IMR-90 (cell line): ENCODE data around the gene SLC10A6. TPM values are rescaled to one million over a fixed set of nuclear protein-coding genes. Genes with fewer than 3 reads are reported as not detected.

ENCODE experiments used
- ATAC-seq: fragments of 200-7000 bp; cut with Tn5 transposase; 2 replicates; pipeline ENCODE4 v1.9.1; 2020; ENCODE audit warnings: low read depth, mild to moderate bottlenecking, moderate library complexity
- BruUV-seq: library from RNA; stranded (reverse); fragments of 400-500 nt; replicated peaks from 2 replicates; lab custom pipeline; 2021; lab: Mats Ljungman, UMichigan
- CTCF ChIA-PET: fragments of 300-600 bp; formaldehyde crosslinking; extraction: SDS; loops from one replicate; lab custom pipeline; 2021; ENCODE audit warnings: antibody characterized with exemption; lab: Yijun Ruan, JAX
- POLR2A ChIA-PET: fragments of 300-600 bp; sonication (Branson Sonifier 250); formaldehyde crosslinking; loops from one replicate; lab custom pipeline; 2022; ENCODE audit warnings: antibody characterized with exemption; ENCODE audit not compliant: unreplicated experiment; lab: Charles Lee
- DNase-seq: peaks from one replicate; pipeline ENCODE4 v3.0.0; 2013
- H2AFZ ChIP-seq: replicated peaks from 2 replicates; pipeline ENCODE3; 2013; ENCODE audit warnings: low read length, mild to moderate bottlenecking; ENCODE audit not compliant: poor library complexity
- H2AK5ac ChIP-seq: 2 replicates; pipeline ENCODE4 v1.6.1; 2013; ENCODE audit warnings: low read depth, low read length, inconsistent platforms
- H2AK9ac ChIP-seq: replicated peaks from 2 replicates; pipeline ENCODE3; 2013; ENCODE audit warnings: mild to moderate bottlenecking, low read depth, low read length, moderate library complexity; ENCODE audit not compliant: poor library complexity
- H2BK120ac ChIP-seq: 2 replicates; pipeline ENCODE4 v1.6.1; 2013; ENCODE audit warnings: low read depth, low read length, inconsistent platforms
- H2BK15ac ChIP-seq: 3 replicates; pipeline ENCODE4 v1.6.1; 2013; ENCODE audit warnings: low read depth, low read length, inconsistent platforms
- H2BK20ac ChIP-seq: 2 replicates; pipeline ENCODE4 v1.6.1; 2013; ENCODE audit warnings: low read depth, mild to moderate bottlenecking, inconsistent platforms, low read length, moderate library complexity
- H2BK5ac ChIP-seq: 2 replicates; pipeline ENCODE4 v1.6.1; 2013; ENCODE audit warnings: mild to moderate bottlenecking, low read depth, low read length, inconsistent platforms; ENCODE audit not compliant: poor library complexity, severe bottlenecking
- H3K14ac ChIP-seq: replicated peaks from 2 replicates; pipeline ENCODE4 v1.6.1; 2013; ENCODE audit warnings: low read depth, low read length, inconsistent platforms
- H3K18ac ChIP-seq: 2 replicates; pipeline ENCODE4 v1.6.1; 2013; ENCODE audit warnings: low read depth, low read length, control low read depth
- H3K23ac ChIP-seq: 2 replicates; pipeline ENCODE4 v1.6.1; 2013; ENCODE audit warnings: low read depth, low read length, inconsistent platforms
- H3K27ac ChIP-seq: 2 replicates; pipeline ENCODE4 v1.5.1; 2013; ENCODE audit warnings: mild to moderate bottlenecking, control low read depth, low read length; ENCODE audit not compliant: insufficient read depth
- H3K27me3 ChIP-seq: 2 replicates; pipeline ENCODE4 v1.6.1; 2013; ENCODE audit warnings: low read length; ENCODE audit not compliant: control insufficient read depth, insufficient read depth
- H3K36me3 ChIP-seq: 2 replicates; pipeline ENCODE4 v1.6.1; 2013; ENCODE audit warnings: low read length, mixed read lengths; ENCODE audit not compliant: control insufficient read depth, insufficient read depth
- H3K4ac ChIP-seq: 2 replicates; pipeline ENCODE4 v1.6.1; 2013; ENCODE audit warnings: low read depth, low read length, inconsistent platforms
- H3K4me1 ChIP-seq: 2 replicates; pipeline ENCODE4 v1.6.1; 2013; ENCODE audit warnings: low read length, mixed read lengths; ENCODE audit not compliant: control insufficient read depth, insufficient read depth
- H3K4me2 ChIP-seq: 2 replicates; pipeline ENCODE4 v1.6.1; 2013; ENCODE audit warnings: low read depth, mild to moderate bottlenecking, control low read depth, low read length, moderate library complexity
- H3K4me3 ChIP-seq: 2 replicates; pipeline ENCODE4 v1.5.1; 2013; ENCODE audit warnings: low read depth, mild to moderate bottlenecking, control low read depth, low read length, moderate library complexity; ENCODE audit not compliant: insufficient read depth
- H3K56ac ChIP-seq: 2 replicates; pipeline ENCODE4 v1.6.1; 2013; ENCODE audit warnings: low read length, inconsistent platforms; ENCODE audit not compliant: insufficient read depth; ENCODE audit errors: extremely low read depth
- H3K79me1 ChIP-seq, 2 experiments: 2 replicates each; pipeline ENCODE4 v1.6.1; 2013; ENCODE audit warnings: low read length in 2 of 2, inconsistent platforms in 1 of 2, low read depth in 1 of 2
- H3K9ac ChIP-seq: 2 replicates; pipeline ENCODE4 v1.6.1; 2013; ENCODE audit warnings: low read depth, low read length, control low read depth
- H3K9me1 ChIP-seq: 2 replicates; pipeline ENCODE4 v1.6.1; 2013; ENCODE audit warnings: low read length, inconsistent platforms; ENCODE audit not compliant: insufficient read depth
- H3K9me3 ChIP-seq: 2 replicates; pipeline ENCODE4 v1.6.1; 2013; ENCODE audit warnings: low read length; ENCODE audit not compliant: control insufficient read depth, insufficient read depth
- H4K20me1 ChIP-seq: 2 replicates; pipeline ENCODE4 v1.6.1; 2013; ENCODE audit warnings: low read length, inconsistent platforms; ENCODE audit not compliant: insufficient read depth
- H4K5ac ChIP-seq: 2 replicates; pipeline ENCODE4 v1.6.1; 2013; ENCODE audit warnings: mild to moderate bottlenecking, low read depth, low read length, control low read depth
- H4K8ac ChIP-seq, 2 experiments: 2 replicates each; pipeline ENCODE4 v1.6.1; 2013; ENCODE audit warnings: low read depth in 2 of 2, low read length in 2 of 2, control low read depth in 1 of 2, inconsistent platforms in 1 of 2
- H4K91ac ChIP-seq: 2 replicates; pipeline ENCODE4 v1.6.1; 2013; ENCODE audit warnings: low read depth, low read length, inconsistent platforms; ENCODE audit not compliant: insufficient read depth
- BHLHE40 ChIP-seq: fragments of 150-350 bp; IDR thresholded peaks from 2 replicates; pipeline ENCODE4 v1.6.1; 2016; ENCODE audit warnings: mild to moderate bottlenecking, low read depth, low read length
- CEBPB ChIP-seq: IDR thresholded peaks from 2 replicates; pipeline ENCODE4 v1.6.1; 2012; ENCODE audit warnings: low read depth, low read length, improper control_type of control experiment
- CHD1 ChIP-seq: IDR thresholded peaks from 2 replicates; pipeline ENCODE4 v1.6.1; 2012; ENCODE audit warnings: low read depth, low read length, improper control_type of control experiment
- CTCF ChIP-seq: conservative IDR thresholded peaks from 2 replicates; pipeline ENCODE4 v1.5.1; 2012; ENCODE audit warnings: mild to moderate bottlenecking, low read depth, low read length, improper control_type of control experiment
- ELK1 ChIP-seq: fragments of 150-350 bp; IDR thresholded peaks from 2 replicates; pipeline ENCODE4 v1.6.1; 2016; ENCODE audit warnings: low read depth, mild to moderate bottlenecking, low read length, moderate library complexity, borderline replicate concordance
- FOS ChIP-seq: fragments of 150-350 bp; IDR thresholded peaks from 2 replicates; pipeline ENCODE4 v1.6.1; 2016; ENCODE audit warnings: low read depth, low read length
- MAFK ChIP-seq: IDR thresholded peaks from 2 replicates; pipeline ENCODE4 v1.6.1; 2012; ENCODE audit warnings: low read depth, low read length, improper control_type of control experiment
- MAZ ChIP-seq: IDR thresholded peaks from 2 replicates; pipeline ENCODE4 v1.6.1; 2012; ENCODE audit warnings: low read depth, mild to moderate bottlenecking, low read length, improper control_type of control experiment, moderate library complexity, borderline replicate concordance
- MXI1 ChIP-seq: IDR thresholded peaks from 2 replicates; pipeline ENCODE4 v1.6.1; 2012; ENCODE audit warnings: low read depth, mild to moderate bottlenecking, low read length, moderate library complexity, borderline replicate concordance
- NFE2L2 ChIP-seq: fragments of 150-350 bp; IDR thresholded peaks from 2 replicates; pipeline ENCODE4 v1.6.1; 2016; ENCODE audit warnings: low read depth, mild to moderate bottlenecking, low read length
- POLR2A ChIP-seq: IDR thresholded peaks from 2 replicates; pipeline ENCODE4 v1.6.1; 2012; ENCODE audit warnings: mild to moderate bottlenecking, low read depth, low read length
- RAD21 ChIP-seq: IDR thresholded peaks from 2 replicates; pipeline ENCODE4 v1.6.1; 2012; ENCODE audit warnings: low read length, improper control_type of control experiment
- RCOR1 ChIP-seq: IDR thresholded peaks from 2 replicates; pipeline ENCODE4 v1.6.1; 2012; ENCODE audit warnings: mild to moderate bottlenecking, low read length, improper control_type of control experiment; ENCODE audit not compliant: insufficient replicate concordance
- RFX5 ChIP-seq: IDR thresholded peaks from 2 replicates; pipeline ENCODE4 v1.8.0; 2012; ENCODE audit warnings: low read depth, mild to moderate bottlenecking, low read length, moderate library complexity
- SMC3 ChIP-seq: fragments of 150-350 bp; IDR thresholded peaks from 2 replicates; pipeline ENCODE4 v1.6.1; 2016; ENCODE audit warnings: low read depth, mild to moderate bottlenecking, antibody characterized with exemption, low read length, moderate library complexity
- USF2 ChIP-seq: fragments of 150-350 bp; IDR thresholded peaks from 2 replicates; pipeline ENCODE4 v1.6.1; 2017; ENCODE audit warnings: mild to moderate bottlenecking, antibody characterized with exemption, low read length, low read depth
- WGBS, 2 experiments: methylation state at CpG; one replicate each; pipeline versions ENCODE4 v1.1.5 to v1.1.7; 2013; ENCODE audit warnings: missing lambda C conversion rate in 2 of 2; ENCODE audit not compliant: insufficient read length in 1 of 2; ENCODE audit errors: extremely low coverage in 2 of 2; 5-methylcytosine and 5-hydroxymethylcytosine counted together
- dilution Hi-C: fragments of 300-500 bp; cut with HindIII; formaldehyde crosslinking; loops from one replicate; pipeline ENCODE4 v1.14.3; 2018; ENCODE audit warnings: low sequenced_read_pairs; ENCODE audit not compliant: unreplicated experiment
- in situ Hi-C: fragments of 300-500 bp; cut with MboI; formaldehyde crosslinking; loops from 3 replicates; pipeline ENCODE4 v1.14.3; 2019; ENCODE audit warnings: low sequenced_read_pairs, inconsistent platforms, mixed read lengths
- intact Hi-C: fragments of 100-400 bp; cut with micrococcal nuclease; formaldehyde crosslinking; loops from 2 replicates; pipeline ENCODE4 v1.10.0; 2022
- polyA plus RNA-seq, 3 experiments: library from polyadenylated mRNA; depleted of rRNA; stranded (reverse); fragments of >200 nt; gene quantifications; 2 replicates each; pipeline ENCODE4 v1.2.3, GENCODE V29; 2012; ENCODE audit warnings: low replicate concordance in 1 of 3
- total RNA-seq: library from RNA; depleted of rRNA; stranded (reverse); fragments of >200 nt; gene quantifications from 2 replicates; pipeline ENCODE4 v1.2.3, GENCODE V29; 2012

SLC10A6 gene
- total and polyA plus RNA-seq, 2 of the 4 experiments (the other 2 are of a cell fraction), result not detected

DNA sequence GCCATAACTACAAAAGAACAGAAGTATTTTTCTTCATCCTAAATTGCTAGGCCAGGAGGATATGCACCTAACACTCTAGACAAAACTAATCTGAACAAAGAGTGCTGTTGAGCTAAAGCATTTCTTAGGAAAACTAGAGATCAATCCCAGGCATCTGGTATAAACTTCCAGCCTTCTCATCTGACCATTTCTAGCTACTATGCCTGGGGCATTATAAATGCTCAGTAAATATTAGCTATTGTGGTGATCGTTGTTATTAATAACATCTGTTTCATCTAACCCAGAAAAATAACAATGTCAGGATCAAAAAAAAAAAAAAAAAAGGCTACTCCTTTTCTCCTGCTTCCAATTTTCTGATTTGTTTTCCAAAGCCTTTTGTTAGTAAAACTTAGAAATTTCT is 7.7 kb upstream of the SLC10A6 start:
- Histone ChIP-seq H2AK5ac (no peak overlapping the region), H3K27me3 (no peaks in the 10 kb centered on the region), H3K4ac (no peak overlapping the region), H2BK20ac (no peak overlapping the region), H3K14ac (no peak overlapping the region), H2AFZ (no peak overlapping the region), H3K79me1 (no peaks in the 10 kb centered on the region), H2BK5ac (peak overlapping the region; percentile 40), H3K4me1 (peaks cover 5% of the 10 kb centered on the region), H4K8ac (no peak overlapping the region), H2BK120ac (no peak overlapping the region), H3K9ac (no peak overlapping the region), H3K27ac (no peak overlapping the region), H3K23ac (no peak overlapping the region), H3K4me2 (no peak overlapping the region), H3K4me3 (no peak overlapping the region), H2BK15ac (no peak overlapping the region), H4K20me1 (no peaks in the 10 kb centered on the region), H2AK9ac (no peak overlapping the region), H3K9me3 (no peaks in the 10 kb centered on the region), H3K9me1 (peaks cover 4% of the 10 kb centered on the region; the same call in 1 of the 2 replicates), H3K36me3 (no peaks in the 10 kb centered on the region), H4K91ac (no peak overlapping the region), H3K18ac (no peak overlapping the region; the same call in 1 of the 2 replicates), H3K56ac (no peak overlapping the region), H4K5ac (no peak overlapping the region)
- in situ Hi-C loops (no loop called here), dilution Hi-C loops (no loop called here), intact Hi-C loops (no loop called here)
- CTCF ChIA-PET, result interaction anchor here (0.7 kb wide), 1 partner anchor 292 kb away, joined by 5 read pairs; no protein-coding TSS in a partner anchor
- ATAC-seq, result no peak
- DNase-seq, result no peak
- TF ChIP-seq POLR2A (no peak), RFX5 (no peak), SMC3 (no peak), MXI1 (no peak), MAFK (no peak), BHLHE40 (no peak), USF2 (no peak), ELK1 (no peak), CEBPB (no peak), RAD21 (no peak), CTCF (no peak), MAZ (no peak), CHD1 (no peak), RCOR1 (no peak), NFE2L2 (no peak), FOS (no peak)
- BruUV-seq, result no TSS peak
- POLR2A ChIA-PET, result no interaction called here
- WGBS, 2 experiments, result no CpG with 5 or more reads among the region's 1 CpG
